HCT116 (cell line): ENCODE measurements around the gene R3HCC1L. TPM values are rescaled to one million over a fixed set of nuclear protein-coding genes. Genes with fewer than 3 reads are reported as not detected.

ENCODE experiments used
- ATAC-seq: fragments of 200-7000 bp; cut with Tn5 transposase; 2 replicates; pipeline ENCODE4 v1.9.1; 2020; ENCODE audit warnings: mild to moderate bottlenecking, moderate library complexity
- BruUV-seq: library from RNA; stranded (reverse); fragments of 400-500 nt; replicated peaks from 2 replicates; lab custom pipeline; 2021; lab: Mats Ljungman, UMichigan
- CTCF ChIA-PET: fragments of 300-600 bp; sonication (Branson Sonifier 250); formaldehyde crosslinking; loops from one replicate; lab custom pipeline; 2021; ENCODE audit warnings: antibody characterized with exemption; lab: Charles Lee
- POLR2A ChIA-PET: fragments of 300-600, 350-600 bp; sonication (Branson Sonifier 250); formaldehyde crosslinking; loops from one replicate; lab custom pipeline; 2021; ENCODE audit warnings: antibody characterized with exemption; lab: Charles Lee
- RAD21 ChIA-PET, 2 experiments: fragments of 300-600 bp; sonication (Branson Sonifier 250); formaldehyde crosslinking; loops; one replicate each; lab custom pipeline; 2023; ENCODE audit warnings: low total read pairs in 2 of 2; ENCODE audit not compliant: uncharacterized antibody in 2 of 2, unreplicated experiment in 2 of 2, low non-redundant PET in 1 of 2; lab: Charles Lee
- DNase-seq: peaks from one replicate; pipeline ENCODE4 v3.0.0-alpha.2; 2010; ENCODE audit warnings: low read depth, low spot score
- H2AFZ ChIP-seq: fragments of 200-600 bp; shearing (Covaris generic), sonication (generic); 2 replicates; pipeline ENCODE4 v1.6.1; 2017; ENCODE audit warnings: low read depth, mixed run types, mixed read lengths, antibody characterized with exemption, low read length; ENCODE audit not compliant: poor library complexity, severe bottlenecking
- H3K27ac ChIP-seq: 2 replicates; pipeline ENCODE4 v1.5.1; 2012; ENCODE audit warnings: low read depth, low read length
- H3K27me3 ChIP-seq: fragments of 200-600 bp; sonication (generic); 2 replicates; pipeline ENCODE4 v1.6.1; 2016; ENCODE audit warnings: mixed run types, low read length, mixed read lengths; ENCODE audit not compliant: insufficient read depth
- H3K36me3 ChIP-seq, 2 experiments: fragments of 200-500 bp in 1 of 2; fragments of 200-600 bp in 1 of 2; sonication (Bioruptor generic) in 1 of 2; sonication (generic) in 1 of 2; 2 replicates each; pipeline versions ENCODE4 v1.5.1 to v1.6.1; 2014 to 2016; ENCODE audit warnings: low read length in 2 of 2, inconsistent platforms in 1 of 2, mixed read lengths in 1 of 2, mixed run types in 1 of 2; ENCODE audit not compliant: insufficient read depth in 2 of 2, control insufficient read depth in 1 of 2
- H3K4me1 ChIP-seq, 2 experiments: fragments of 200-600 bp in 1 of 2; sonication (generic) in 1 of 2; 2 replicates each; pipeline versions ENCODE4 v1.5.1 to v1.6.1; 2012 to 2017; ENCODE audit warnings: low read length in 2 of 2, inconsistent platforms in 1 of 2, mild to moderate bottlenecking in 1 of 2, mixed read lengths in 1 of 2, mixed run types in 1 of 2, moderate library complexity in 1 of 2; ENCODE audit not compliant: insufficient read depth in 2 of 2, control insufficient read depth in 1 of 2
- H3K4me2 ChIP-seq: fragments of 200-600 bp; sonication (generic); 2 replicates; pipeline ENCODE4 v1.6.1; 2017; ENCODE audit warnings: mixed run types, low read length, mixed read lengths
- H3K4me3 ChIP-seq, 2 experiments: fragments of 200-600 bp in 1 of 2; sonication (generic) in 1 of 2; replicated peaks in 1 of 2; 2 replicates each; pipeline ENCODE4 v1.5.1; 2011 to 2016; ENCODE audit warnings: low read length in 2 of 2, control low read depth in 1 of 2, low read depth in 1 of 2, mild to moderate bottlenecking in 1 of 2, mixed read lengths in 1 of 2, mixed run types in 1 of 2
- H3K79me2 ChIP-seq: fragments of 200-600 bp; sonication (generic); 2 replicates; pipeline ENCODE4 v1.6.1; 2017; ENCODE audit warnings: mild to moderate bottlenecking, mixed run types, low read length, moderate library complexity, mixed read lengths; ENCODE audit not compliant: insufficient read depth
- H3K9ac ChIP-seq: fragments of 200-600 bp; sonication (generic); 2 replicates; pipeline ENCODE4 v1.6.1; 2016; ENCODE audit warnings: low read length, mixed read lengths
- H3K9me2 ChIP-seq: fragments of 200-600 bp; sonication (generic), shearing (Covaris generic); 2 replicates; pipeline ENCODE4 v1.6.1; 2017; ENCODE audit warnings: mixed run types, mild to moderate bottlenecking, moderate library complexity; ENCODE audit not compliant: insufficient read depth
- H3K9me3 ChIP-seq, 2 experiments: fragments of 200-500 bp in 1 of 2; fragments of 200-600 bp in 1 of 2; sonication (Bioruptor generic) in 1 of 2; sonication (generic) in 1 of 2; 2 replicates each; pipeline ENCODE4 v1.6.1; 2014 to 2017; ENCODE audit warnings: low read length in 2 of 2, mixed read lengths in 2 of 2, inconsistent platforms in 1 of 2, low read depth in 1 of 2, mild to moderate bottlenecking in 1 of 2, mixed run types in 1 of 2, moderate library complexity in 1 of 2; ENCODE audit not compliant: control insufficient read depth in 1 of 2, insufficient read depth in 1 of 2
- H4K20me1 ChIP-seq: fragments of 200-600 bp; sonication (generic), shearing (Covaris generic); 2 replicates; pipeline ENCODE4 v1.6.1; 2017; ENCODE audit warnings: mixed run types, mild to moderate bottlenecking, moderate library complexity; ENCODE audit not compliant: insufficient read depth
- CEBPB ChIP-seq: IDR thresholded peaks from 2 replicates; pipeline ENCODE4 v1.6.1; 2012; ENCODE audit warnings: low read depth
- ELF1 ChIP-seq: IDR thresholded peaks from 2 replicates; pipeline ENCODE4 v1.6.1; 2012; ENCODE audit warnings: low read depth, borderline replicate concordance
- FOSL1 ChIP-seq: IDR thresholded peaks from 2 replicates; pipeline ENCODE4 v1.6.1; 2012; ENCODE audit warnings: low read depth
- JUND ChIP-seq: IDR thresholded peaks from 2 replicates; pipeline ENCODE4 v1.6.1; 2012
- POLR2A ChIP-seq: IDR thresholded peaks from 2 replicates; pipeline ENCODE4 v1.7.0; 2011; ENCODE audit warnings: borderline replicate concordance; ENCODE audit not compliant: insufficient read depth, insufficient read length; ENCODE audit errors: extremely low read depth
- SIN3A ChIP-seq: IDR thresholded peaks from 2 replicates; pipeline ENCODE4 v1.6.1; 2012; ENCODE audit warnings: low read depth
- TCF7L2 ChIP-seq: IDR thresholded peaks from 2 replicates; pipeline ENCODE4 v1.7.0; 2011; ENCODE audit warnings: borderline replicate concordance, inconsistent platforms; ENCODE audit not compliant: insufficient read depth, insufficient read length; ENCODE audit errors: extremely low read depth
- YY1 ChIP-seq: IDR thresholded peaks from 2 replicates; pipeline ENCODE4 v1.6.1; 2011; ENCODE audit warnings: low read length, low read depth, moderate library complexity, mild to moderate bottlenecking; ENCODE audit not compliant: insufficient replicate concordance; ENCODE audit errors: extremely low read depth
- intact Hi-C: fragments of 100-400 bp; cut with micrococcal nuclease; formaldehyde crosslinking; loops from 2 replicates; pipeline ENCODE4 v1.10.0; 2022
- total RNA-seq: library from RNA; stranded (reverse); gene quantifications from one replicate; pipeline ENCODE4 v1.2.1, GENCODE V29; 2021; ENCODE audit not compliant: unreplicated experiment
- TF ChIP-seq, protein P1 (sequence below): IDR thresholded peaks from 2 replicates; pipeline ENCODE4 v1.6.1; 2012

Gene R3HCC1L
- total RNA-seq, 1 experiment from 2014 or later: 9.3 TPM

DNA sequence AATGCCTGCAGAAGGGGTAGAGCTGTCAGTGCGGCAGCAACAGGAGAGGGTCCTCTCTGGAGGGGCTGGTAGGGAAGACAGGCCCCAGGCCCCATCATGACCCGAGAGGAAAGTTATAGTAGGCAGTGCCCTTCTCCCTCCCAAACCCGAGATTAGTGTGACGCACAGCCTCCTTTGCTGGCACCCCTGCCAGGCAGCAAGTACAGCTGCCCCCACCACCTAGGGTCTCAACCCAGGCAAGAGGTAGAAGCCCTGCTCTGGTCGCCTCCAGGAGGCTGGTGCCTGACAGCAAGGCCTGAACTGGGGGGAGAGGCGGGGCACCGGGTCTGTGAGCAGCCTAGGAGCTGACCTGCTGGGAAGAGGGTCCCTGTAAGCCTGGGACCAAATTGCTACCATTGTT, 118.0 kb downstream of the R3HCC1L start:
- CTCF ChIA-PET: no interaction called here

DNA sequence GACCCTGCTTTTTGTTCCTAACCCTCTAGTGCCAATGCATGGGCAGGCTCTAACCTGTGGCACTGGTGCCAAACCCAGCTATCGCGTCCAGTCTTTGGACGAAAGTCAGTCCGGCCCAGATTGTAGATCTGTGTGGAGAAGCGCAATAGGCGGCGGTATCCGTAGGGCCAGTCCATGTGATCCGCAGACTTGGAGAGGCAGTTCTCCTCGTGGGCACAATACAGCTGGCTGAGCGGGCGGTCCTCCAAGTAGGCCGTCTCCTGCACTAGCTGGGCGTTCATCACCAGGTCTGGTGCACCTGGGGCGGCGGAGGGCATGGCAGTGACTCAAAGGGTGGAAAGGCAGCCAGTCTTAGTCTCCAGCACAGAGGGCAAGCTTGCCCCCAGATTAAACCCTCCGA, 119.0 kb downstream of the R3HCC1L start:
- no peak overlapping the region for H3K9ac ChIP-seq
- H3K4me2 ChIP-seq: no peak overlapping the region
- no peak overlapping the region for H2AFZ ChIP-seq
- H3K9me2 ChIP-seq: no peaks in the 10 kb centered on the region
- no peak for ATAC-seq
- no TSS peak for BruUV-seq
- H3K36me3 ChIP-seq: peaks cover 0 to under 1% of the 10 kb centered on the region in 2 experiments; a peak in 1 of 4 replicates
- no peak overlapping the region for H3K4me3 ChIP-seq
- CTCF ChIA-PET: no interaction called here
- DNase-seq: no peak
- intact Hi-C loops: no loop called here
- TF ChIP-seq TCF7L2 (no peak), CEBPB (no peak)
- H3K9me3 ChIP-seq: no peaks in the 10 kb centered on the region
- H3K4me1 ChIP-seq: no peaks in the 10 kb centered on the region
- RAD21 ChIA-PET: no interaction called here
- no peak overlapping the region for H3K27ac ChIP-seq
- no peaks in the 10 kb centered on the region for H4K20me1 ChIP-seq
- no peaks in the 10 kb centered on the region for H3K27me3 ChIP-seq
- no peaks in the 10 kb centered on the region for H3K79me2 ChIP-seq
- POLR2A ChIA-PET: no interaction called here

More for the DNA sequence above, 118.0 kb downstream of the R3HCC1L start:
- Histone ChIP-seq H3K9me2 (no peaks in the 10 kb centered on the region), H3K9ac (no peak overlapping the region), H4K20me1 (no peaks in the 10 kb centered on the region), H3K36me3 (peaks cover 0 to 4% of the 10 kb centered on the region in 2 experiments; a peak in 1 of 4 replicates), H3K27me3 (no peaks in the 10 kb centered on the region), H3K27ac (no peak overlapping the region), H3K4me1 (no peaks in the 10 kb centered on the region), H3K79me2 (no peaks in the 10 kb centered on the region), H3K4me2 (no peak overlapping the region), H3K4me3 (no peak overlapping the region), H2AFZ (no peak overlapping the region), H3K9me3 (no peaks in the 10 kb centered on the region)
- no peak for DNase-seq
- intact Hi-C loops: no loop called here
- RAD21 ChIA-PET: no interaction called here
- TF ChIP-seq SIN3A (no peak), YY1 (no peak), JUND (no peak), FOSL1 (no peak), ELF1 (no peak), POLR2A (no peak), TCF7L2 (no peak)
- TF ChIP-seq, protein P1, sequence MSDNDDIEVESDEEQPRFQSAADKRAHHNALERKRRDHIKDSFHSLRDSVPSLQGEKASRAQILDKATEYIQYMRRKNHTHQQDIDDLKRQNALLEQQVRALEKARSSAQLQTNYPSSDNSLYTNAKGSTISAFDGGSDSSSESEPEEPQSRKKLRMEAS: no peak
- no TSS peak for BruUV-seq
- POLR2A ChIA-PET: no interaction called here
- ATAC-seq: no peak
